ENCODE results near the gene UNC13B.
"Not testable (repeated sequence)": the region's sequence is repeated elsewhere in the genome, so short reads cannot be mapped to it uniquely, and the experiment has no call there.

Gene UNC13B

DNA sequence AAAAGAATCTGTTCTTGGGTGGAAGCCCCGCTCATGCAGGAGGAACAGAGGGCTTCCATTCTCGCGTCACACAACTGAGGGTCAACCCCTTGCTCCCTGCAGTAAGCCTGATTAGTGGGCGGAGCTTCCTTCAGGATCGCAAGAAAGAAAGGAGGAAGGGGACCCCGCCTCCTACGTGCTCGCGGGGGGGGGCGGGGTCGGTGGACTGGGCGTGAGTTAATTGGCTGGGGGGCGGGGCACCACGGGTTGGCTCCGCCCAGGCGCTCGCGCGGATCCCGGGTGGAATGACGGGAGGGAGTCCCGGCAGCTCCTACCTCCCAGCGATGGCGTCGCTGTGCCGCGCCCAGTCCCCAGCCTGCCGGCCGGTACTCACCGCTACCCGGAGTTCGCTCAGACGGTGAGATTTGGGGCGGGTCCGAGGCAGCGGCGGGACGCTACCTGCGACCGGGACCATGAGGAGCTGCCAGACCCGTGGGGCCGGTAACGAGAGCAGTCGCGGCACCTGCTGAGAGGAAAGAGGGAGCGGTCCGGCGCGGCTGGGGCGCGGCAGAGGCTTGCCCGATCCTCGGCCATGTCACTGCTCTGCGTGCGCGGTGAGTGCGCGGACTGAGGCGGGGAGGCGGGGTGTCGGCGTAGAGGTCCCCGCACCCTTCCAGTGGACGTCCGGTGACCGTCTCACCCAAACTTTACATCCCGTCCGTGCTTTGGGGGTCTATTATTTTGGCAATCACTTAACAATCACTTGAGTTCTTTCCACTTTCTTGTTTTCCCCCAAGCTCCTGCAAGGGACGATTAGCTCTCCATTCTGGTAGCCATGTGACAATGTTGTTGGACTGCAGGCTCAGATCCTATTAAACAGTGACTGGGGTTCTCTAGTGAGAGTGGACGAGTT lies at the start of gene UNC13B:
Gene UNC13B, plus strand, starts transcription at position 297 of the 892 bp plus-strand sequence. Its CDS starts 275 bp downstream, at position 572.
- peak; percentile 78 for DNase-seq

DNA sequence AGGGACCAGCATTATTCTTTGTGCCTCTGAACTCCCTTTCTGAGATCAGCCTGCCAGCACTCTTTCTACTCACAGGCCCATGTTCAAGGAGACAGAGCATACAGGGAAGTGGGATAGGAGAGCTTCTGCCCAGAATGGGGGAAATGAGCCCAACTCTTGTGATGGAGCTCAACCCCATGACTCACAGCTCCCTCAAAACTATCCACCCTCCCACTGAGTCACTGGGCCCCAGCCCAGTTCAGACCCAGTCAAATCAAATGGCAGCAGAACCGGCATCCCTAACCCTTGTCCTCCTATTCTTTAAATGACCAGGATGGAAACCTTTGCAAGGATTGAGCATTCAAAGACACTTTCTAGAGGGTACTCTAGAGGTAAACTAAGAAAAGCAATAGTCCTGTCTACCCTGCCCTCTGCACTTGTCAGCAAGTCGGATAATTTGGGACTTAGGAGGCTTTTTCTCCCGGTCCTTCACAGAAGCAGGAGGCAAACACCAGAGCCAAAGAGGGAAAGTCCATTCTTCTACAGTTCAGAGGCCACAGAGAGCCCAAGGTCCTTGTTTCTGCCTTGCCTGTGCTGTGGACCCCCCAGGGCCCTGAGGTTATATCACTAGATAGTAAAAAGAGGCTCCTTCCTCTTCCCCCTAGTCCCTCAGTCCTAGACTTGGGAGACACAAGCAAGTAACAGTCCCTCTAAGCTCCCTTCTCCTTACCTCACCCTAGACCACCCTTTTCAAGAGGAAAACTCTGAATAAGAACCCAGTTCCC lies 49.4 kb upstream of the UNC13B start:
- DNase-seq = no peak

DNA sequence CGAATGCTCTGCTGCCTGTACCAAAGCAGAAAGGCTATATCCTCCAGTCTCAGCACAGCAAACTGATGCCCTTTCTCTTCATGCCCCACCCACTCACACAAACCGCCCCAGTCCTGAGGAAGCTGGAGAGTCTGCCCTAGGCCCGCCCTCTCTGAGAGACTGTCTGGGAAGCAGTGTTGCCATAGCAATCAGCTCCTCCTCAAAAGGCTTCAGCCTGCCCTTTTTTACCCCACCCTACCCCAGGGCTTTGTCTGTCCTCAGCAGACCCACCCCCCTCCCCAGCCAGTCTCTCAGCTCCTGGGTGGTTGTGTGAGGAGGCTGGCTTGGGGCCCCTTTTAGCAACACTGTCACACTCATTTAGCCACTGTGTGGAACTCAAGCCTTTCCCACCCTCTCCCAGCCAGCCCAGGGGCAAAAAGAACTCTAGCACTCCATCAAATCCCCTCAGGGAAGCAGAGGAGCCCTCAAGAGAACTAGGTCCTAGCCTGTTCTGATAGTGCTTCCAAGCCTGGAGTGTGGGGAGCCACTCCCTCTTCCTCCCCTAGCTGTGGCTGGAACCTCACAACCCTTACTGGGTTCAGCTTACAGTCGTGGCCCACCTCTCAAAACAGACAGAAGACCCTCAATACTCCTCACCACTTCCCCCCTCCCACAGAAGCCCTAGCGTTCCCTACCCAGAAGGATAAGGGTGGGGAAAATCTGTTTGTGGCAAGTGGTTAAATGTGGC lies 47.5 kb upstream of the UNC13B start:
- peak; percentile 48 for DNase-seq

DNA sequence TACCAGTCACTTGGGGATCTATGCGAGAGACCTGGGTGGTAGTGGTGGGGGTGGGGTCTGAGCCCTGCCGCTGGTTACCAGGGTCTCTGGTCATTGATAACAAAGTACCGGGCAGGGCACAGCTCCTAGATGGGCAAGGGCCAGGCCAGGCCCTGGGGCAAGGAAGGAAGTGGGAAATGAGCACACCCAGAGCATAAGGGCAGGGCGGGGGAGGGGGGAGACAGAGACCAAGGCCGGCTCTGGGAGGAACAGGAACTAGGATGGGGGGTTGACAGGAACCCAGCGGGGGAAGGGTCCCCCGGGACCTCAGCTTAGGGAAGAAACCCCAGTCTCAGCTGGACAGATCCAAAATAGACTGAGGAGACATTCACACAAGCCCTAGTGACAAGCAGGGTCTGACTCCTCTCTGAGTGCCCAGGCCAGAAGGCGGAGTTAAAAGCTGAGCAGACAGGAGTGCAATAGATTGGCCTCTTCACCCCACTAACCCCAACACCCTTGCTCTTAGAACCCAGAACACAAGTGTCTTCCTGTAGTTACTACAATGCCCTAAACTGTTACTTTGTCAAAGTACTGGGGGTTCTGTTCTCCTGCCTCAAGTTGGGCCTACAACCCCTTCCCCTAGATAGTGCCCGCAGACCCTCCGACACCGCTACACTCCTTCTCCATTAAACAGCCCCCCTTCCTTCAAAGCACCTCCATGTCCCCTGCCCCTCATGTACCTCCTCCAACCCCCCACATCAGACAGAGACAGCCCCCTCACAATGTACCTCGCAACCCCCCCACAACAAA lies 46.8 kb upstream of the UNC13B start:
- DNase-seq = no peak

DNA sequence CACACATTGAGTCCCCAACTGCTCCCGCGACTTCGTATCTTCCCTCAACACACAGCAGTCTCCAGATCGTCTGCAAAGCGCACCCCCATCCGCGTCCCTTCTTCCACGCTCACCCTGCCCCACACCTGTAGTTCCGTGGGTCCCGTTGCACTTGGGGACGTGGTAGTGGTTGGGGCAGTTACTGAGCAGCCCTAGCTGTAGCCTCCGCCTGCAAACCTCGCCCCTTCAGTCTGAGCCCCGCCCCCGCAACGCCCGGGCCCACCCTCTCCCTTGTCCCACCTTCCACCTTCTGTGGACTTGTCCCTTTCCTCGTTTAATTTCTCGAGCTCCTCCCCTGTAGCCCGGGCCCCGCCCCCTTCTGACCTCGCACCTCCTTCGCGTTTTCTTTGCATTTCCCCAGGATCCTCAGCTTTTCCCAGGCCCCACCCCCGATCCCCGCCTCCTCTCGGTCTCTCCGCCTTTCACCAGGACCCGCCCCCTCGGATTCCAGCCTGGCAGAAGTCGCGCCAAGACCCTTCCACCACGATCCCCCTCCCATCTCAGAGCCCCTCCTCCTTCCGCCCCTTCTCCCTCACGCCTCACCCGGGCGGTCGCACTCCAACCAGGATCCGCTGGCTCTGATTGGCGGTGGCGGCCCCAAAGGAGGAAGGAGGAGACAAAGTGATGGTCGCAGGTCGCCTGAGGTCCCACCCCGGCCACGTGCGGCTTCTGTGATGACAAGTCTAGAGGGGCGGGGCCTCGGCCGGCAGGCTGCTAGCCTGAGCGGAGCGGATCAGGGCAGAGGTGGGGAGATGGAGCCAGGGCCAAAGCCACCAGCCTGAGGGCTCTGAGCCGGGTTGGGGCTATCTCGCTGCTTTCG lies 45.9 kb upstream of the UNC13B start, which contains the start of gene ATOSB:
Gene ATOSB, minus strand, starts transcription at position 183 of the 859 bp plus-strand sequence. CDS start 7,588 bp downstream, outside the sequence.
- DNase-seq = peak; percentile 89

DNA sequence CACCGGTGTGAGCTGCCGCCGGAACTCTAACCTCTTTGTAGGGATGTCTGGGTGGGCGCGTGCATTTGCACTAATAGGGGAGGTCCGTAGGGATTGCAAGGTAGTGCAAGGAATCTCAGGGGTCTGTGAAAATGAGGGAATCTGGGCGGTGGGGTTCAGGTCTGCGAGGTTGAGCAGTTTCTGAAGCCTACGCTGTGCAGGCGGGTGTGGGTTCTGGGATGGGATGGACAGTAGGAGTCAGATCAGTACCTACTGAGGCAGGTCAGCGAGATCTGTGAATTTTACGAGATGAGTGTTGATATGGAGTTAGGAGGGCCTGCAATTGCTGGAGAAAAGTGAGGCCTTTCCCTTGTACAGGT lies 45.3 kb upstream of the UNC13B start:
- no peak for DNase-seq

DNA sequence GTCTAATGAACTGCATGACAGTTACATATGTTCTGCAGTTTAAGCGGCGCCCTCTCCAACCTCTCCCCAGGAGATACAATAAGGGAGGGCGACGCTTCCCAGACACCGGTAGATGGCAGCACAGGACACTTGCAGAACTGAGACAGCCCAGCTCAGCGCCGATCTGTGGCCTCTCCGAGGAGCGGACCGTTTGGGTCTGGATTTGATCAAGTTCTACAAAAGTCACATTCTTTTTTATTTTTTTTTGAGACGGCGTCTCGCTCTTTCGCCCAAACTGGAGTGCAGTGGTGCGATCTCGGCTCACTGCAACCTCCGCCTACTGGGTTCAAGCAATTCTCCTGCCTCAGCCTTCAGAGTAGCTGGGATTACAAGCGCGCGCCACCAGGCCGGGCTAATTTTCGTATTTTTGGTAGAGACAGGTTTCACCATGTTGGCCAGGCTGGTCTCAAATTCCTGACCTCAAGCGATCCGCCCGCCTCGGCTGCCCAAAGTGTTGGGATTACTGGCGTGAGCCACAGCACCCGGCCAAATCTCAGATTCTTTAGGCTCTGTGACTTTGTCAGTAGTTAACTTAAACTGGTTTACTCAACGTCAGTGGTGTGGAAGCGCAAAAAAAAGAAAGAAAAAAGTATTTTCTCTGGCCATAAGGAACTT lies 44.8 kb upstream of the UNC13B start:
- DNase-seq = peak; percentile 76

DNA sequence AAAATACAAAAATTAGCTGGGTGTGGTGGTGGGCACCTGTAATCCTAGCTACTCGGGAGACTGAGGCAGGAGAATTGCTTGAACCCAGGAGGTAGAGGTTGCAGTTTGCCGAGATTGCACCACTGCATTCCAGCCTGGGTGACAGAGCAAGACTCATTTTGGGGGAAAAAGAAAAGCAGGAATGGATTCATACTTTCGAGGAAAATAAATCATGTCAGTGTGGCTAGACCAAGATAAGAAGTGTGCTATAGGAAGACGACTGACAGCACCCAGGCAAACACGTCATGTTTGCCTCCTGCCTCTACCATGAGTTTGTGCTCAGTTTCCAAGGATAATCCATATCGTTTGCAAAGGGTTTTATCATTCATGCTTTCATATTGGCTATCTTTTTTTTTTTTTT lies 26.9 kb upstream of the UNC13B start:
- no peak for DNase-seq

DNA sequence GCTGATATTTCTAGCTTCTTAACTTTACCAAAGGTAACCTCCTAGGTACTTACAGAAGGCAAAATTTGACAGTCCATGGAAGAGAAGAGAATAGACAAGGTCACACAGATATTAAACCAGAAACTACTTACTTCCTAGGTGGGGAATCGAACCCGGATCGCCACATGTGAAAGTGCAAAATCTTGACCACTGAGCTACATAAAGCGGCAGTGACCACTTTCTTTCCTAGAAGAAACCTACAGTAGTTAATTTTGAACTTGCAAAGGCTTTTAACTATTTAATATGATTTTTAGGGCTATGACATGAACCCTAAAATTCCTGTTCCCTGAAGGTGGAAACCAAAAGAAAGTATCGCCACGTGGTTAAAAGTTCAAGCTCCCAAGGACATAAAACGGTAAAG lies 25.8 kb upstream of the UNC13B start:
- no peak for DNase-seq

DNA sequence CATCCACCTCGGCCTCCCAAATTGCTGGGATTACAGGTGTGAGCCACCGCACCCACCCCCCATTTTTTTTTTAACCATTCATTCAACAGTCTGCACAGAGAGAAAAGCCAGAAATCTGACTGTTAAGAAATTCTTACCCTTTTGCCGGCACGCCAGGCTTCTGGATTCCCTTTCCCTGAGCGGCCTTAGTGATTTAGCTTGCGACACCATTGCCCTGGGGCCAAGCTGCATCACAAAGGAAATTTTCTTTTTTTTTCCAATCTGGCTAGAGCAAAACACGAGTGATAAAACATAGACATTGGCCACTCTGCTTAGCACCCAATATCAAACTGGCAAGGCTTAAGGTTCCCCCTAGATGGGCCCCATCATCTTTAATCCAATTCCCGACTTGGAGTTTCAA lies 24.9 kb upstream of the UNC13B start:
- no peak for DNase-seq

DNA sequence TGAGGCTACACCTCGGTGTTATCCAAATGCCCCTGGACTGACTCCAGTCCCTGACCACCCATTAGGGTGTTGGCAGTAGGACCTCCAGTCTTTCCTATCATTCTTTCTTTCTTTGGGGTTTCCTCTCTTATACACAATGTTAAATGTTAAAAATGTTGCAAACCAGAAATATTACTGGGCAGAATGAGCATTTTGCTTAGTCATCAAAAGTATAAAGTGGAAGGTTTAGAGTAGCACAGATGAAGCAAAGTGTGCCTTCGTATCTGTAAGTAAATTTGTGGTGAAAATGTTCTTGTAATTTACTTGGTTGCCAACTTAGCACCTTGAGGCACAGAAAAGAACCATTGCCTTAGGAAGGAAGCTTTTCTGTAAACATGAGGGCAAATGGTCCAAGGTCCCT lies 21.7 kb upstream of the UNC13B start:
- DNase-seq = no peak

DNA sequence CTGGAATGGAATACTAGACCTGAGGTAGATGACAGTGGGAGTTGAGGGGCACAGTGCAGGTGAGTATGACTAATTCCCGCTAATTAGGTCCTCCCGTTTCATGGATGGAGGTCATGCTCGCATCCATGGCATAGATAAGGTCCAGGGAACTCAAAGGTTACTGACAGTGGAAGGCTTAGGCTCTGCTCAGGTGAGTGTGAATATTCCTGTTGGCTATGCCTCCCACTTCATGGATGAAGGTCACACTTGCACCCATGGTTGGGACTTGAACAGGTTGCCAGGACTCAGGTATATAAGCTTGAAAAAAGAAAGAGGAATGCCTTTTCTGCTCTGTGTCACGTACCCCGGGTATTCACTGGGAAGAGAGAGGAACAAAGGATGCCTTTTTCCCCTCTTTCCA lies 19.8 kb upstream of the UNC13B start:
- no peak for DNase-seq

DNA sequence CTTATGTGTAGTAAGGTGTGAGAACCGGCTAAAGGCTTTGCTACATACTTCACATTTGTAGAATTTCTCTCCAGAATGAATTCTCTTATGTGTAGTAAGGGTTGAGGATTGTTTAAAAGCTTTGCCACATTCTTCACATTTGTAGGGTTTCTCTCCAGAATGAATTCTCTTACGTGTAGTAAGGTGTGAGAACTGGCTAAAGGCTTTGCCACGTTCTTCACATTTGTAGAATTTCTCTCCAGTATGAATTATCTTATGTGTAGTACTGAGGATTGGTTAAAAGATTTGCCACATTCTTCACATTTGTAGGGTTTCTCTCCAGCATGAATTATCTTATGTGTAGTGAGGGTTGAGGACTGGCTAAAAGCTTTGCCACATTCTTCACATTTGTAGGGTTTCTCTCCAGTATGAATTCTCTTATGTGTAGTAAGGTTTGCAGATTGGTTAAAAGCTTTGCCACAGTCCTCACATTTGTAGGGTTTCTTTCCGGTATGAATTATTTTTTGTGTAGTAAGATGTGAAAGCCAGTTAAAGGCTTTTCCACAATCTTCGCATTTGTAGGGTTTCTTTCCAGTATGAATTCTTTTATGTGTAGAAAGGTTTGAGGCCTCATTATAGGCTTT lies 13.8 kb upstream of the UNC13B start:
- DNase-seq = not testable (repeated sequence)

DNA sequence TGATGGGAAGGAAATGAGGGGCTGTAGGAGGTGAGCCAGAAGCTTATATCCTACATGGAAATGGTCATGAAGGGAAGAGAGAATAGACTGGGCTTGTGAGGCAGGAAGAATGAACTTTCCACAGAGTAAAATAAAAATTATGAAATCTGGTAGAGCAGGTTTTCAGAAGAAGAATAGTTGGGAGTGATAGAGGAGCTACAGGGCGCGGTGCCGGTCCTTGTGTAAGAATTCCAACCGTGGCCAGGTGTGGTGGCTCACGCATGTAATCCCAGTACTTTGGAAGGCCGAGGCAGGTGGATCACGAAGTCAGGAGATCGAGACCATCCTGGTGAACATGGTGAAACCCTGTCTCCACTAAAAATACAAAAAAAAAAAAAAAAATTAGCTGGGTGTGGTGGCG lies 8.9 kb upstream of the UNC13B start:
- no peak for DNase-seq

DNA sequence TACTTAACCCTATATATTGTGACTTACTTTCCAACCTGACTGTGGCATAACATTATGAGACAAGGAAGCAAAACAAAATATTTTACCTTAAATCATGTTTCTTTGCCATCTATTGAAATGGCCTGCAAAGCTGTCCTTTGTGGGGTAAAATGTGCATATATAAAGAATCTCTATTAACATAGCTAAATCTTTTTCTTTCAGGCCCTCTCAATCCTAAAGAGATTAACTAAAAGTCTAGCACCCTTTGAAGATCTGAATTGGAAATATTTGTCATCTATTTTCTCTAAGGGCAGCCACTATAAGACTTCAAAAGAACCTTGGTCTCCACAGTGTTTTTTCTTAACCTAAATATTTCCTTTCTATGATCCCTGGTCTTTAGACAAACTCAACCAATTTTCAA lies 5.0 kb upstream of the UNC13B start:
- DNase-seq = no peak

DNA sequence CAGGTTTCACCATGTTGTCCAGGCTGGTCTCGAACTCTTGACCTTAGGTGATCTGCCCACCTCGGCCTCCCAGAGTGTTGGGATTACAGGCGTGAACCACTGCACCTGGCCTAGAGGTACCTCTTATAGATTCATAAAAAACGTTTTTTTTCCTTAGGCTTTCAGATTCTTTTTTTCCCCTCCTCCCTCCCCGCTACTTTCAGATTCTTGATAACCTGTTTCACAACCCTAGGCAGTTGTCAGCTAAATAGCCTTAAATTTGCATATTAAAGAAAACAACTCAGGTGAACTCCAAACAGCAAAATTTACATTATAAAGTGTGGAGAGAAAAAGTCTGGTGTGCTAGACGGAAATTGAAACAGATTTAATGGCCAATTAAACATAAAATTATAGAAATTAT lies 4.0 kb upstream of the UNC13B start:
- not testable (repeated sequence) for DNase-seq

DNA sequence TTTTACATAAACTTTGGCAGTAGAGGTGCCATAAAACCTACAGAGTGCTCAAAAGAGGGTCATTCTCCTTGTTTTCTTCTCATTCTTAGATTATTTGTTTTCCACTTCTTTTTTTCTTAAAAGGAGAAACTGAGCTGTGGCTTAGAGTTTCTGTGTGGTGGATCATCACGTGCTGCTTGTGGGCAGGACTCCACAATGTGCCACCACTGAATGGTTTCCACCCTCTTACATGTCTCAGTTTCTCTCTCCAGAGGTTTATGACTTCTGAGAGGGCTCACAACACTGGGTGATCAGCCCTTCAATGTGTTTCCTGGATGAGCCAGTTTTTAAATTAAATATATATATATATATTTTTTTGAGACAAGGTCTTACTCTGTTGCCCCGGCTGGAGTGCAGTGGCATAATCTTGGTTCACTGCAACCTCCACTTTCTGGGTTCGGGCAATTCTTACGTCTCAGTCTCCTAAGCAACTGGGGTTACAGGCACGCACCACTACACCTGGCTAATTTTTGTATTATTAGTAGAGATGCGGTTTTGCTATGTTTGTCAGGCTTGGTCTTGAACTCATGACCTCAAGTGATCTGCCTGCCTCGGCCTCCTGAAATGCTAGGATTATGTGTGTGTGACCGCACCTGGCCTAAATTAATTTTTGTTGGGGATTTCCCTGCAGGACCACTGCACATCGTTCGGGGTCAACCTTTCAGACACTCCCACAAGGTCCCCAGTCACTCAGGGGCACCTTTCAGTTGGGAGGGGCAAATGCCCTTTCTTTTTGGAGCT lies 3.1 kb upstream of the UNC13B start:
- DNase-seq = no peak

DNA sequence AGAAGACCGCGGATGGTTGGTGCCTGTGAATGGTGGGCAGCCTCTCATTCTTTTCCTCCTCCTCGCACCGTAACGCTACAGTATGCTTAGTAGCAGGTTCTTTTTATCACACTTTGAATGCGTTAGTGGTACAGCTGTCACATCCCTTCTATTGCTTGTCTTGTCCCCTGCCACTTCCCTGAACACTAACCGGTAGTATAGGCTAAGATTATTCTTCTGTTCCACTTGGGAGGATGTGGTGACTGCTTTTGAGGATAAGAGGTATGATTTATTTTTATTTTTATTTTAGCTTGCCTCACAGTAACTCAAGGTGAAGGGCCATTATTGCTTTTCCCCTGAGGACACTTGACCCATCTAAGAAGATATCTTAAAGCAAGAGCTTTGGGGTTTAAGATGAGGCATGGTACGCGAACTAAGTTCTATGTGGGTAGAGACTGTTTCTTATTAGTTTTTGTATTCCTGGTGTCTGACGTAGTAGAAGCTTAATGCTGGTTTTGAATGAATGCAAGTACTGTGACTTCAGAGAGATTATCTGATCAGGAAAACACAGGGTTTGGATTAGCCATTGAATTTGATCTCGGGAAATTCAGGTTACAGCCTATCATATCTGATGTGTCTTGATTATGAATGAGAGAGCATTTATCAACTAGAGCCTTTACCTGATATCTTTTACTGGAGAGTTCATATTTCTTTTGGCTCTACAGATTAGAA lies 951 bp downstream of the UNC13B start:
- DNase-seq = no peak

DNA sequence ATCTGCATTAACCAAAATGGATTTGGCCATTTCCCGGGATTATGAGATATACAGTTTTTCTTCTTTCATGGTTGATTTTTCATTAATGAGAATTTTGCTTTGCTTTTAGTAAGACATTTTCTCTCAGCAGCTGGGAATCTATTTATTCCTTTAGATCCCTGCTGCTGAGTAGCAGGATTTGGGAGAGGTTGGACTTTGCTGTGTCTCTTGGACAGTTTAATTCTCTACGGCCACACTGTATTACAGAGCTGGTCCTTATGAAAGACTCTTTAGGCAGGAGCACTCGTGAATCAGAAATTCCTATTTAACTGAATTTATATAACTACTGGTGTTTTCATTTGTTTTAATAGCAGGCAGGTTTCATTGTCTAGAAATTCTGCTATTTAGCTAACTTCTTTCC lies 1.6 kb downstream of the UNC13B start:
- no peak for DNase-seq
